GM12873 (cell line): ENCODE results near the gene SMARCC2.

ENCODE experiments used
- CTCF ChIP-seq: IDR thresholded peaks from 2 replicates; pipeline ENCODE4 v1.5.1; 2012; ENCODE audit warnings: low read depth, mild to moderate bottlenecking, moderate library complexity, low read length, control low read depth; ENCODE audit not compliant: insufficient read depth; ENCODE audit errors: missing control alignments

The SMARCC2 gene

GRCh38 chr12:56137853-56138571, 51.3 kb downstream of the SMARCC2 start:
- no peak for TF ChIP-seq CTCF

GRCh38 chr12:56134897-56135296, 54.4 kb downstream of the SMARCC2 start:
- TF ChIP-seq CTCF = no peak

GRCh38 chr12:56130876-56131275, 58.4 kb downstream of the SMARCC2 start:
- TF ChIP-seq CTCF = no peak

GRCh38 chr12:56129942-56130495, 59.3 kb downstream of the SMARCC2 start:
- TF ChIP-seq CTCF = no peak

- no peak for TF ChIP-seq CTCF
Observed at GRCh38 chr12:56129206-56129941, 59.9 kb downstream of the SMARCC2 start.

GRCh38 chr12:56128670-56129205, 60.5 kb downstream of the SMARCC2 start:
- no peak for TF ChIP-seq CTCF
